ENCODE data around the gene UTP14C. TPM values are rescaled to one million over a fixed set of nuclear protein-coding genes. Genes with fewer than 3 reads are reported as not detected.
"Not testable (repeated sequence)": the region's sequence is repeated elsewhere in the genome, so short reads cannot be mapped to it uniquely, and the experiment has no call there.

The UTP14C gene
- total RNA-seq, 1 donor from 2014 or later = 19.1 TPM

GRCh38 chr13:52027832-52028231, 3.3 kb downstream of the UTP14C start:
- H3K27ac Mint-ChIP-seq (ENCODE audit: unreplicated experiment) = no peak overlapping the region
- H3K27me3 Mint-ChIP-seq (ENCODE audit: unreplicated experiment) = peaks cover 3% of the 10 kb centered on the region
- H3K9me3 Mint-ChIP-seq (ENCODE audit: unreplicated experiment) = peaks cover 18% of the 10 kb centered on the region
- TF ChIP-seq CTCF (IDR thresholded peaks at IDR 0.05; ENCODE audit: partially characterized antibody, unreplicated experiment) = no peak
- peaks cover 55% of the 10 kb centered on the region for H3K36me3 Mint-ChIP-seq (ENCODE audit: unreplicated experiment)
- no peak for DNase-seq
- no peaks in the 10 kb centered on the region for H3K4me1 Mint-ChIP-seq (ENCODE audit: low read depth, unreplicated experiment)
- H3K4me3 Mint-ChIP-seq (ENCODE audit: unreplicated experiment) = no peak overlapping the region

GRCh38 chr13:52029569-52029968, 5.1 kb downstream of the UTP14C start:
- Mint-ChIP-seq H3K27ac (ENCODE audit: unreplicated experiment) (peak overlapping the region; percentile 56), H3K27me3 (ENCODE audit: unreplicated experiment) (peaks cover 3% of the 10 kb centered on the region), H3K36me3 (ENCODE audit: unreplicated experiment) (peaks cover 55% of the 10 kb centered on the region), H3K9me3 (ENCODE audit: unreplicated experiment) (peaks cover 18% of the 10 kb centered on the region), H3K4me3 (ENCODE audit: unreplicated experiment) (no peak overlapping the region), H3K4me1 (ENCODE audit: low read depth, unreplicated experiment) (peaks cover 2% of the 10 kb centered on the region)
- TF ChIP-seq CTCF (IDR thresholded peaks at IDR 0.05; ENCODE audit: partially characterized antibody, unreplicated experiment) = no peak
- no peak for DNase-seq

GRCh38 chr13:52030401-52030800, 5.9 kb downstream of the UTP14C start:
- H3K27me3 Mint-ChIP-seq (ENCODE audit: unreplicated experiment); H3K4me1 Mint-ChIP-seq (ENCODE audit: low read depth, unreplicated experiment); H3K27ac Mint-ChIP-seq (ENCODE audit: unreplicated experiment); H3K4me3 Mint-ChIP-seq (ENCODE audit: unreplicated experiment); DNase-seq: not testable (repeated sequence)
- Mint-ChIP-seq H3K36me3 (ENCODE audit: unreplicated experiment) (peaks cover 50% of the 10 kb centered on the region), H3K9me3 (ENCODE audit: unreplicated experiment) (peaks cover 18% of the 10 kb centered on the region)

- no peak for DNase-seq
- TF ChIP-seq CTCF (IDR thresholded peaks at IDR 0.05; ENCODE audit: partially characterized antibody, unreplicated experiment) = no peak
- Mint-ChIP-seq H3K4me3 (ENCODE audit: unreplicated experiment) (no peak overlapping the region), H3K36me3 (ENCODE audit: unreplicated experiment) (peaks cover 26% of the 10 kb centered on the region), H3K4me1 (ENCODE audit: low read depth, unreplicated experiment) (peaks cover 2% of the 10 kb centered on the region), H3K27ac (ENCODE audit: unreplicated experiment) (no peak overlapping the region), H3K27me3 (ENCODE audit: unreplicated experiment) (peaks cover 2% of the 10 kb centered on the region), H3K9me3 (ENCODE audit: unreplicated experiment) (peaks cover 13% of the 10 kb centered on the region)
These were observed 8.5 kb downstream of the UTP14C start for GRCh38 chr13:52033039-52033438.

GRCh38 chr13:52034616-52035226, 10.2 kb downstream of the UTP14C start:
- H3K4me1 Mint-ChIP-seq (ENCODE audit: low read depth, unreplicated experiment) = peaks cover 2% of the 10 kb centered on the region
- peaks cover 3% of the 10 kb centered on the region for H3K27me3 Mint-ChIP-seq (ENCODE audit: unreplicated experiment)
- no peak overlapping the region for H3K4me3 Mint-ChIP-seq (ENCODE audit: unreplicated experiment)
- no peak for DNase-seq
- no peak for TF ChIP-seq CTCF (IDR thresholded peaks at IDR 0.05; ENCODE audit: partially characterized antibody, unreplicated experiment)
- H3K27ac Mint-ChIP-seq (ENCODE audit: unreplicated experiment) = no peak overlapping the region
- peaks cover 9% of the 10 kb centered on the region for H3K36me3 Mint-ChIP-seq (ENCODE audit: unreplicated experiment)
- H3K9me3 Mint-ChIP-seq (ENCODE audit: unreplicated experiment) = peaks cover 3% of the 10 kb centered on the region

Measured in glutamatergic neuron (in vitro differentiated cells).